ENCODE data around the gene CACNA1D.
A peak's percentile ranks its signal among the peaks of the same experiment; 100 is the strongest.

Gene CACNA1D

GRCh38 chr3:53642211-53642610 is 147.8 kb downstream of the CACNA1D start:
- POLR2A ChIA-PET: no interaction called here
- no peak for TF ChIP-seq CTCF (IDR thresholded peaks at IDR 0.05; ENCODE audit: control extremely low read depth, extremely low read depth, low read depth, missing control alignments)
- CTCF ChIA-PET: interaction anchor here (0.8 to 3.2 kb wide), 3 partner anchors 8 to 68 kb away, joined by 4 to 11 read pairs (median 7); no protein-coding TSS in a partner anchor
- no peak for DNase-seq (ENCODE audit: extremely low spot score)

- ChIA-PET CTCF (interaction anchor here (3.2 kb wide), 1 partner anchor 10 kb away, joined by 11 read pairs; no protein-coding TSS in a partner anchor), POLR2A (no interaction called here)
- TF ChIP-seq CTCF (IDR thresholded peaks at IDR 0.05; ENCODE audit: control extremely low read depth, extremely low read depth, low read depth, missing control alignments): no peak
- no peak for DNase-seq (ENCODE audit: extremely low spot score)
These were observed 149.3 kb downstream of the CACNA1D start for GRCh38 chr3:53643757-53644156.

GRCh38 chr3:53645754-53646153 is 151.3 kb downstream of the CACNA1D start:
- ChIA-PET POLR2A (no interaction called here), CTCF (interaction anchor here (0.6 to 1.2 kb wide), 3 partner anchors 13 to 22 kb away, joined by 3 read pairs; no protein-coding TSS in a partner anchor)
- TF ChIP-seq CTCF (IDR thresholded peaks at IDR 0.05; ENCODE audit: control extremely low read depth, extremely low read depth, low read depth, missing control alignments): no peak
- no peak for DNase-seq (ENCODE audit: extremely low spot score)

- peak; percentile 33 for DNase-seq (ENCODE audit: extremely low spot score)
- no peak for TF ChIP-seq CTCF (IDR thresholded peaks at IDR 0.05; ENCODE audit: control extremely low read depth, extremely low read depth, low read depth, missing control alignments)
- ChIA-PET POLR2A (no interaction called here), CTCF (no interaction called here)
These were observed 152.3 kb downstream of the CACNA1D start for GRCh38 chr3:53646723-53647122.

- DNase-seq (ENCODE audit: extremely low spot score): no peak
- TF ChIP-seq CTCF (IDR thresholded peaks at IDR 0.05; ENCODE audit: control extremely low read depth, extremely low read depth, low read depth, missing control alignments): no peak
- ChIA-PET CTCF (interaction anchor here (2.0 kb wide), 1 partner anchor 16 kb away, joined by 4 read pairs; no protein-coding TSS in a partner anchor), POLR2A (no interaction called here)
These were observed 155.4 kb downstream of the CACNA1D start for GRCh38 chr3:53649816-53650215.

GRCh38 chr3:53650424-53650823 is 156.0 kb downstream of the CACNA1D start:
- DNase-seq (ENCODE audit: extremely low spot score): peak; percentile 62
- no peak for TF ChIP-seq CTCF (IDR thresholded peaks at IDR 0.05; ENCODE audit: control extremely low read depth, extremely low read depth, low read depth, missing control alignments)
- ChIA-PET CTCF (interaction anchor here (1.0 to 2.0 kb wide), 2 partner anchors 17 to 132 kb away, joined by 3 to 4 read pairs; no protein-coding TSS in a partner anchor), POLR2A (no interaction called here)

Measured in GM10248 (cell line).